Neural cell (in vitro differentiated cells): ENCODE measurements around the gene EFEMP2. TPM values are rescaled to one million over a fixed set of nuclear protein-coding genes. Genes with fewer than 3 reads are reported as not detected.

Source experiments
- H2AFZ ChIP-seq: fragments of 200-600, 300-800 bp; sonication (generic), shearing (Covaris generic); 2 replicates; pipeline ENCODE4 v1.6.0; 2014; ENCODE audit warnings: low read depth, mild to moderate bottlenecking, antibody characterized with exemption, low read length, moderate library complexity
- H3F3A ChIP-seq: fragments of 200-600 bp; shearing (Covaris generic); 2 replicates; pipeline ENCODE4 v1.6.1; 2016; ENCODE audit warnings: mild to moderate bottlenecking, moderate library complexity, mixed read lengths, antibody characterized with exemption, low read length; ENCODE audit not compliant: insufficient read depth, poor library complexity, severe bottlenecking
- H3K27ac ChIP-seq: fragments of 200-600, 300-800 bp; sonication (generic), shearing (Covaris generic); 2 replicates; pipeline ENCODE4 v1.5.1; 2014; ENCODE audit warnings: mild to moderate bottlenecking, low read length, moderate library complexity
- H3K27me3 ChIP-seq: fragments of 300-800, 200-600 bp; sonication (generic), shearing (Covaris generic); 2 replicates; pipeline ENCODE4 v1.6.0; 2014; ENCODE audit warnings: mild to moderate bottlenecking, low read depth, low read length, moderate library complexity; ENCODE audit not compliant: insufficient read depth
- H3K36me3 ChIP-seq: fragments of 300-800, 200-600 bp; sonication (generic), shearing (Covaris generic); 2 replicates; pipeline ENCODE4 v1.5.1; 2014; ENCODE audit warnings: mild to moderate bottlenecking, antibody characterized with exemption, low read length, moderate library complexity; ENCODE audit not compliant: insufficient read depth
- H3K4me2 ChIP-seq: fragments of 300-800, 200-600 bp; sonication (generic), shearing (Covaris generic); 2 replicates; pipeline ENCODE4 v1.6.0; 2014; ENCODE audit warnings: mild to moderate bottlenecking, low read length
- H3K4me3 ChIP-seq: fragments of 300-800, 200-600 bp; sonication (generic), shearing (Covaris generic); 2 replicates; pipeline ENCODE4 v1.5.1; 2014; ENCODE audit warnings: mild to moderate bottlenecking, low read length, moderate library complexity
- H3K79me2 ChIP-seq: fragments of 200-600 bp; shearing (Covaris generic); replicated peaks from 2 replicates; pipeline ENCODE4 v1.6.0; 2014; ENCODE audit warnings: mild to moderate bottlenecking, low read length, moderate library complexity; ENCODE audit not compliant: insufficient read depth
- H3K9ac ChIP-seq: fragments of 300-800, 200-600 bp; sonication (generic), shearing (Covaris generic); 2 replicates; pipeline ENCODE4 v1.6.1; 2016; ENCODE audit warnings: mild to moderate bottlenecking, low read length, mixed read lengths
- H3K9me2 ChIP-seq: fragments of 200-600 bp; shearing (Covaris generic); 2 replicates; pipeline ENCODE4 v1.6.1; 2016; ENCODE audit warnings: mild to moderate bottlenecking, low read length, mixed read lengths; ENCODE audit not compliant: insufficient read depth
- H3K9me3 ChIP-seq: fragments of 200-600, 300-800 bp; sonication (generic), shearing (Covaris generic); 2 replicates; pipeline ENCODE4 v1.6.1; 2016; ENCODE audit warnings: mild to moderate bottlenecking, mixed run types, low read length, moderate library complexity, mixed read lengths
- H4K20me1 ChIP-seq: fragments of 200-600 bp; shearing (Covaris generic); 2 replicates; pipeline ENCODE4 v1.6.1; 2016; ENCODE audit warnings: mild to moderate bottlenecking, mixed run types; ENCODE audit not compliant: insufficient read depth
- CTCF ChIP-seq: fragments of 450-650 bp; IDR thresholded peaks from 2 replicates; pipeline ENCODE4 v1.5.1; 2014; ENCODE audit warnings: antibody characterized with exemption, mild to moderate bottlenecking, moderate library complexity; ENCODE audit not compliant: poor library complexity, severe bottlenecking
- EP300 ChIP-seq: fragments of 450-650 bp; conservative IDR thresholded peaks from 2 replicates; pipeline ENCODE4 v1.6.1; 2014; ENCODE audit warnings: antibody characterized with exemption, mild to moderate bottlenecking, moderate library complexity; ENCODE audit not compliant: poor library complexity, severe bottlenecking
- EZH2 ChIP-seq: fragments of 200-600, 300-800 bp; shearing (Covaris generic), sonication (generic); IDR thresholded peaks from 2 replicates; pipeline ENCODE4 v1.6.1; 2014; ENCODE audit warnings: antibody characterized with exemption, low read length, borderline replicate concordance, mild to moderate bottlenecking; ENCODE audit not compliant: insufficient read depth, poor library complexity, severe bottlenecking
- MXI1 ChIP-seq: fragments of 450-650 bp; conservative IDR thresholded peaks from 2 replicates; pipeline ENCODE4 v1.6.1; 2014; ENCODE audit warnings: antibody characterized with exemption, mild to moderate bottlenecking; ENCODE audit not compliant: poor library complexity, severe bottlenecking
- POLR2AphosphoS5 ChIP-seq: IDR thresholded peaks from 2 replicates; pipeline ENCODE4 v1.6.1; 2012
- RAD21 ChIP-seq: fragments of 450-650 bp; conservative IDR thresholded peaks from 2 replicates; pipeline ENCODE4 v1.6.1; 2014; ENCODE audit warnings: antibody characterized with exemption, mild to moderate bottlenecking, moderate library complexity
- SMC3 ChIP-seq: fragments of 450-650 bp; conservative IDR thresholded peaks from 2 replicates; pipeline ENCODE4 v1.6.1; 2014; ENCODE audit warnings: antibody characterized with exemption, mild to moderate bottlenecking, moderate library complexity; ENCODE audit not compliant: poor library complexity
- TAF1 ChIP-seq: IDR thresholded peaks from 2 replicates; pipeline ENCODE4 v1.6.1; 2012; ENCODE audit warnings: low read depth
- polyA plus RNA-seq: library from polyadenylated mRNA; depleted of rRNA; stranded (reverse); fragments of >200 nt; gene quantifications from 2 replicates; pipeline ENCODE4 v1.2.3, GENCODE V29; 2014
- TF ChIP-seq, protein P1 (sequence below): IDR thresholded peaks from 2 replicates; pipeline ENCODE4 v1.6.1; 2012; ENCODE audit warnings: borderline replicate concordance

EFEMP2 gene
- polyA plus RNA-seq, 1 donor from 2014 or later = 0.67 TPM

- H3F3A ChIP-seq = no peaks in the 10 kb centered on the region
- no peaks in the 10 kb centered on the region for H3K9me2 ChIP-seq
- peak overlapping the region; percentile 51 for H3K4me3 ChIP-seq
- no peak overlapping the region for H2AFZ ChIP-seq
- no peaks in the 10 kb centered on the region for H4K20me1 ChIP-seq
- H3K27me3 ChIP-seq = no peaks in the 10 kb centered on the region
- peak overlapping the region; percentile 56 for H3K9ac ChIP-seq
- peak overlapping the region; percentile 28 for H3K27ac ChIP-seq
- no peak for TF ChIP-seq SMC3
- TF ChIP-seq RAD21 = no peak
- no peak for TF ChIP-seq EZH2
- no peak for TF ChIP-seq EP300
- no peak for TF ChIP-seq CTCF
- TF ChIP-seq, protein P1, sequence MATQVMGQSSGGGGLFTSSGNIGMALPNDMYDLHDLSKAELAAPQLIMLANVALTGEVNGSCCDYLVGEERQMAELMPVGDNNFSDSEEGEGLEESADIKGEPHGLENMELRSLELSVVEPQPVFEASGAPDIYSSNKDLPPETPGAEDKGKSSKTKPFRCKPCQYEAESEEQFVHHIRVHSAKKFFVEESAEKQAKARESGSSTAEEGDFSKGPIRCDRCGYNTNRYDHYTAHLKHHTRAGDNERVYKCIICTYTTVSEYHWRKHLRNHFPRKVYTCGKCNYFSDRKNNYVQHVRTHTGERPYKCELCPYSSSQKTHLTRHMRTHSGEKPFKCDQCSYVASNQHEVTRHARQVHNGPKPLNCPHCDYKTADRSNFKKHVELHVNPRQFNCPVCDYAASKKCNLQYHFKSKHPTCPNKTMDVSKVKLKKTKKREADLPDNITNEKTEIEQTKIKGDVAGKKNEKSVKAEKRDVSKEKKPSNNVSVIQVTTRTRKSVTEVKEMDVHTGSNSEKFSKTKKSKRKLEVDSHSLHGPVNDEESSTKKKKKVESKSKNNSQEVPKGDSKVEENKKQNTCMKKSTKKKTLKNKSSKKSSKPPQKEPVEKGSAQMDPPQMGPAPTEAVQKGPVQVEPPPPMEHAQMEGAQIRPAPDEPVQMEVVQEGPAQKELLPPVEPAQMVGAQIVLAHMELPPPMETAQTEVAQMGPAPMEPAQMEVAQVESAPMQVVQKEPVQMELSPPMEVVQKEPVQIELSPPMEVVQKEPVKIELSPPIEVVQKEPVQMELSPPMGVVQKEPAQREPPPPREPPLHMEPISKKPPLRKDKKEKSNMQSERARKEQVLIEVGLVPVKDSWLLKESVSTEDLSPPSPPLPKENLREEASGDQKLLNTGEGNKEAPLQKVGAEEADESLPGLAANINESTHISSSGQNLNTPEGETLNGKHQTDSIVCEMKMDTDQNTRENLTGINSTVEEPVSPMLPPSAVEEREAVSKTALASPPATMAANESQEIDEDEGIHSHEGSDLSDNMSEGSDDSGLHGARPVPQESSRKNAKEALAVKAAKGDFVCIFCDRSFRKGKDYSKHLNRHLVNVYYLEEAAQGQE = no peak
- TF ChIP-seq POLR2AphosphoS5 = no peak
- TF ChIP-seq TAF1 = no peak
- no peak for TF ChIP-seq MXI1
- H3K79me2 ChIP-seq = peaks cover 17% of the 10 kb centered on the region
- no peaks in the 10 kb centered on the region for H3K9me3 ChIP-seq
- no peak overlapping the region for H3K4me2 ChIP-seq
- no peaks in the 10 kb centered on the region for H3K36me3 ChIP-seq
Measured at GRCh38 chr11:65883786-65884715, 11.5 kb upstream of the EFEMP2 start.

DNA sequence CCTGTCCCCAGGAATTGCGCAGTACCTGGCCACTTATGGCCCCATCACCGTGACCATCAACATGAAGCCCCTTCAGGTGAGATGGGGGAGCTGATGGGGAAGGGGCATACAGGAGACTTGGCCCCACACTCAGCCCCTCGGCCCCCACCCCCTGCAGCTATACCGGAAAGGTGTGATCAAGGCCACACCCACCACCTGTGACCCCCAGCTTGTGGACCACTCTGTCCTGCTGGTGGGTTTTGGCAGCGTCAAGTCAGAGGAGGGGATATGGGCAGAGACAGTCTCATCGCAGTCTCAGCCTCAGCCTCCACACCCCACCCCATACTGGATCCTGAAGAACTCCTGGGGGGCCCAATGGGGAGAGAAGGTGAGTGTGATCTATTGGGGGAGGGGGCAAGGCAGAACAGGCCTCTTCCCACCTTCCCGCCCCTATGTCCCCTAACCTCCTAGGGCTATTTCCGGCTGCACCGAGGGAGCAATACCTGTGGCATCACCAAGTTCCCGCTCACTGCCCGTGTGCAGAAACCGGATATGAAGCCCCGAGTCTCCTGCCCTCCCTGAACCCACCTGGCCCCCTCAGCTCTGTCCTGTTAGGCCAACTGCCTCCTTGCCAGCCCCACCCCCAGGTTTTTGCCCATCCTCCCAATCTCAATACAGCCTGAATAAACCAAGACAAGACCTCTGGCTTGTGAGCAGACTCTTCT lies 10.6 kb upstream of the EFEMP2 start:
- no peak overlapping the region for H3K27ac ChIP-seq
- no peaks in the 10 kb centered on the region for H3K9me3 ChIP-seq
- no peak overlapping the region for H3K4me2 ChIP-seq
- H3K9ac ChIP-seq = no peak overlapping the region
- no peaks in the 10 kb centered on the region for H3K36me3 ChIP-seq
- TF ChIP-seq, protein P1 = no peak
- TF ChIP-seq SMC3 = no peak
- no peak for TF ChIP-seq TAF1
- no peak for TF ChIP-seq MXI1
- TF ChIP-seq POLR2AphosphoS5 = no peak
- TF ChIP-seq RAD21 = no peak
- TF ChIP-seq EZH2 = no peak
- H2AFZ ChIP-seq = no peak overlapping the region
- H4K20me1 ChIP-seq = no peaks in the 10 kb centered on the region
- no peaks in the 10 kb centered on the region for H3F3A ChIP-seq
- H3K4me3 ChIP-seq = no peak overlapping the region
- peaks cover 17% of the 10 kb centered on the region for H3K79me2 ChIP-seq
- no peaks in the 10 kb centered on the region for H3K9me2 ChIP-seq
- H3K27me3 ChIP-seq = no peaks in the 10 kb centered on the region
